IMR-90 (cell line): ENCODE results near the gene BBS1. TPM values are rescaled to one million over a fixed set of nuclear protein-coding genes. Genes with fewer than 3 reads are reported as not detected.

Experiments
- ATAC-seq: fragments of 200-7000 bp; cut with Tn5 transposase; 2 replicates; pipeline ENCODE4 v1.9.1; 2020; ENCODE audit warnings: low read depth, mild to moderate bottlenecking, moderate library complexity
- BruUV-seq: library from RNA; stranded (reverse); fragments of 400-500 nt; replicated peaks from 2 replicates; lab custom pipeline; 2021; lab: Mats Ljungman, UMichigan
- CTCF ChIA-PET: fragments of 300-600 bp; formaldehyde crosslinking; extraction: SDS; loops from one replicate; lab custom pipeline; 2021; ENCODE audit warnings: antibody characterized with exemption; lab: Yijun Ruan, JAX
- POLR2A ChIA-PET: fragments of 300-600 bp; sonication (Branson Sonifier 250); formaldehyde crosslinking; loops from one replicate; lab custom pipeline; 2022; ENCODE audit warnings: antibody characterized with exemption; ENCODE audit not compliant: unreplicated experiment; lab: Charles Lee
- DNase-seq: peaks from one replicate; pipeline ENCODE4 v3.0.0; 2013
- H2AFZ ChIP-seq: replicated peaks from 2 replicates; pipeline ENCODE3; 2013; ENCODE audit warnings: low read length, mild to moderate bottlenecking; ENCODE audit not compliant: poor library complexity
- H2AK5ac ChIP-seq: 2 replicates; pipeline ENCODE4 v1.6.1; 2013; ENCODE audit warnings: low read depth, low read length, inconsistent platforms
- H2AK9ac ChIP-seq: replicated peaks from 2 replicates; pipeline ENCODE3; 2013; ENCODE audit warnings: mild to moderate bottlenecking, low read depth, low read length, moderate library complexity; ENCODE audit not compliant: poor library complexity
- H2BK120ac ChIP-seq: 2 replicates; pipeline ENCODE4 v1.6.1; 2013; ENCODE audit warnings: low read depth, low read length, inconsistent platforms
- H2BK15ac ChIP-seq: 3 replicates; pipeline ENCODE4 v1.6.1; 2013; ENCODE audit warnings: low read depth, low read length, inconsistent platforms
- H2BK20ac ChIP-seq: 2 replicates; pipeline ENCODE4 v1.6.1; 2013; ENCODE audit warnings: low read depth, mild to moderate bottlenecking, inconsistent platforms, low read length, moderate library complexity
- H2BK5ac ChIP-seq: 2 replicates; pipeline ENCODE4 v1.6.1; 2013; ENCODE audit warnings: mild to moderate bottlenecking, low read depth, low read length, inconsistent platforms; ENCODE audit not compliant: poor library complexity, severe bottlenecking
- H3K14ac ChIP-seq: replicated peaks from 2 replicates; pipeline ENCODE4 v1.6.1; 2013; ENCODE audit warnings: low read depth, low read length, inconsistent platforms
- H3K18ac ChIP-seq: 2 replicates; pipeline ENCODE4 v1.6.1; 2013; ENCODE audit warnings: low read depth, low read length, control low read depth
- H3K23ac ChIP-seq: 2 replicates; pipeline ENCODE4 v1.6.1; 2013; ENCODE audit warnings: low read depth, low read length, inconsistent platforms
- H3K27ac ChIP-seq: 2 replicates; pipeline ENCODE4 v1.5.1; 2013; ENCODE audit warnings: mild to moderate bottlenecking, control low read depth, low read length; ENCODE audit not compliant: insufficient read depth
- H3K27me3 ChIP-seq: 2 replicates; pipeline ENCODE4 v1.6.1; 2013; ENCODE audit warnings: low read length; ENCODE audit not compliant: control insufficient read depth, insufficient read depth
- H3K36me3 ChIP-seq: 2 replicates; pipeline ENCODE4 v1.6.1; 2013; ENCODE audit warnings: low read length, mixed read lengths; ENCODE audit not compliant: control insufficient read depth, insufficient read depth
- H3K4ac ChIP-seq: 2 replicates; pipeline ENCODE4 v1.6.1; 2013; ENCODE audit warnings: low read depth, low read length, inconsistent platforms
- H3K4me1 ChIP-seq: 2 replicates; pipeline ENCODE4 v1.6.1; 2013; ENCODE audit warnings: low read length, mixed read lengths; ENCODE audit not compliant: control insufficient read depth, insufficient read depth
- H3K4me2 ChIP-seq: 2 replicates; pipeline ENCODE4 v1.6.1; 2013; ENCODE audit warnings: low read depth, mild to moderate bottlenecking, control low read depth, low read length, moderate library complexity
- H3K4me3 ChIP-seq: 2 replicates; pipeline ENCODE4 v1.5.1; 2013; ENCODE audit warnings: low read depth, mild to moderate bottlenecking, control low read depth, low read length, moderate library complexity; ENCODE audit not compliant: insufficient read depth
- H3K56ac ChIP-seq: 2 replicates; pipeline ENCODE4 v1.6.1; 2013; ENCODE audit warnings: low read length, inconsistent platforms; ENCODE audit not compliant: insufficient read depth; ENCODE audit errors: extremely low read depth
- H3K79me1 ChIP-seq, 2 experiments: 2 replicates each; pipeline ENCODE4 v1.6.1; 2013; ENCODE audit warnings: low read length in 2 of 2, inconsistent platforms in 1 of 2, low read depth in 1 of 2
- H3K9ac ChIP-seq: 2 replicates; pipeline ENCODE4 v1.6.1; 2013; ENCODE audit warnings: low read depth, low read length, control low read depth
- H3K9me1 ChIP-seq: 2 replicates; pipeline ENCODE4 v1.6.1; 2013; ENCODE audit warnings: low read length, inconsistent platforms; ENCODE audit not compliant: insufficient read depth
- H3K9me3 ChIP-seq: 2 replicates; pipeline ENCODE4 v1.6.1; 2013; ENCODE audit warnings: low read length; ENCODE audit not compliant: control insufficient read depth, insufficient read depth
- H4K20me1 ChIP-seq: 2 replicates; pipeline ENCODE4 v1.6.1; 2013; ENCODE audit warnings: low read length, inconsistent platforms; ENCODE audit not compliant: insufficient read depth
- H4K5ac ChIP-seq: 2 replicates; pipeline ENCODE4 v1.6.1; 2013; ENCODE audit warnings: mild to moderate bottlenecking, low read depth, low read length, control low read depth
- H4K8ac ChIP-seq, 2 experiments: 2 replicates each; pipeline ENCODE4 v1.6.1; 2013; ENCODE audit warnings: low read depth in 2 of 2, low read length in 2 of 2, control low read depth in 1 of 2, inconsistent platforms in 1 of 2
- H4K91ac ChIP-seq: 2 replicates; pipeline ENCODE4 v1.6.1; 2013; ENCODE audit warnings: low read depth, low read length, inconsistent platforms; ENCODE audit not compliant: insufficient read depth
- BHLHE40 ChIP-seq: fragments of 150-350 bp; IDR thresholded peaks from 2 replicates; pipeline ENCODE4 v1.6.1; 2016; ENCODE audit warnings: mild to moderate bottlenecking, low read depth, low read length
- CEBPB ChIP-seq: IDR thresholded peaks from 2 replicates; pipeline ENCODE4 v1.6.1; 2012; ENCODE audit warnings: low read depth, low read length, improper control_type of control experiment
- CHD1 ChIP-seq: IDR thresholded peaks from 2 replicates; pipeline ENCODE4 v1.6.1; 2012; ENCODE audit warnings: low read depth, low read length, improper control_type of control experiment
- CTCF ChIP-seq: conservative IDR thresholded peaks from 2 replicates; pipeline ENCODE4 v1.5.1; 2012; ENCODE audit warnings: mild to moderate bottlenecking, low read depth, low read length, improper control_type of control experiment
- FOS ChIP-seq: fragments of 150-350 bp; IDR thresholded peaks from 2 replicates; pipeline ENCODE4 v1.6.1; 2016; ENCODE audit warnings: low read depth, low read length
- MAFK ChIP-seq: IDR thresholded peaks from 2 replicates; pipeline ENCODE4 v1.6.1; 2012; ENCODE audit warnings: low read depth, low read length, improper control_type of control experiment
- MAZ ChIP-seq: IDR thresholded peaks from 2 replicates; pipeline ENCODE4 v1.6.1; 2012; ENCODE audit warnings: low read depth, mild to moderate bottlenecking, low read length, improper control_type of control experiment, moderate library complexity, borderline replicate concordance
- MXI1 ChIP-seq: IDR thresholded peaks from 2 replicates; pipeline ENCODE4 v1.6.1; 2012; ENCODE audit warnings: low read depth, mild to moderate bottlenecking, low read length, moderate library complexity, borderline replicate concordance
- NFE2L2 ChIP-seq: fragments of 150-350 bp; IDR thresholded peaks from 2 replicates; pipeline ENCODE4 v1.6.1; 2016; ENCODE audit warnings: low read depth, mild to moderate bottlenecking, low read length
- RAD21 ChIP-seq: IDR thresholded peaks from 2 replicates; pipeline ENCODE4 v1.6.1; 2012; ENCODE audit warnings: low read length, improper control_type of control experiment
- RCOR1 ChIP-seq: IDR thresholded peaks from 2 replicates; pipeline ENCODE4 v1.6.1; 2012; ENCODE audit warnings: mild to moderate bottlenecking, low read length, improper control_type of control experiment; ENCODE audit not compliant: insufficient replicate concordance
- RFX5 ChIP-seq: IDR thresholded peaks from 2 replicates; pipeline ENCODE4 v1.8.0; 2012; ENCODE audit warnings: low read depth, mild to moderate bottlenecking, low read length, moderate library complexity
- SMC3 ChIP-seq: fragments of 150-350 bp; IDR thresholded peaks from 2 replicates; pipeline ENCODE4 v1.6.1; 2016; ENCODE audit warnings: low read depth, mild to moderate bottlenecking, antibody characterized with exemption, low read length, moderate library complexity
- USF2 ChIP-seq: fragments of 150-350 bp; IDR thresholded peaks from 2 replicates; pipeline ENCODE4 v1.6.1; 2017; ENCODE audit warnings: mild to moderate bottlenecking, antibody characterized with exemption, low read length, low read depth
- whole genome bisulfite sequencing, 2 experiments: methylation state at CpG; one replicate each; pipeline versions ENCODE4 v1.1.5 to v1.1.7; 2013; ENCODE audit warnings: missing lambda C conversion rate in 2 of 2; ENCODE audit not compliant: insufficient read length in 1 of 2; ENCODE audit errors: extremely low coverage in 2 of 2; 5-methylcytosine and 5-hydroxymethylcytosine counted together
- dilution Hi-C: fragments of 300-500 bp; cut with HindIII; formaldehyde crosslinking; loops from one replicate; pipeline ENCODE4 v1.14.3; 2018; ENCODE audit warnings: low sequenced_read_pairs; ENCODE audit not compliant: unreplicated experiment
- in situ Hi-C: fragments of 300-500 bp; cut with MboI; formaldehyde crosslinking; loops from 3 replicates; pipeline ENCODE4 v1.14.3; 2019; ENCODE audit warnings: low sequenced_read_pairs, inconsistent platforms, mixed read lengths
- intact Hi-C: fragments of 100-400 bp; cut with micrococcal nuclease; formaldehyde crosslinking; loops from 2 replicates; pipeline ENCODE4 v1.10.0; 2022
- polyA plus RNA-seq, 3 experiments: library from polyadenylated mRNA; depleted of rRNA; stranded (reverse); fragments of >200 nt; gene quantifications; 2 replicates each; pipeline ENCODE4 v1.2.3, GENCODE V29; 2012; ENCODE audit warnings: low replicate concordance in 1 of 3
- total RNA-seq: library from RNA; depleted of rRNA; stranded (reverse); fragments of >200 nt; gene quantifications from 2 replicates; pipeline ENCODE4 v1.2.3, GENCODE V29; 2012
- TF ChIP-seq, protein P1 (sequence below): fragments of 150-350 bp; IDR thresholded peaks from 2 replicates; pipeline ENCODE4 v1.6.1; 2016; ENCODE audit warnings: low read depth, mild to moderate bottlenecking, low read length, moderate library complexity, borderline replicate concordance

Gene BBS1
- total and polyA plus RNA-seq, 2 of the 4 experiments (the other 2 are of a cell fraction), result 16.5 to 20.6 TPM

GRCh38 chr11:66495401-66495854, 15.0 kb upstream of the BBS1 start:
- POLR2A ChIA-PET, result no interaction called here
- H3K4me2 ChIP-seq, result no peak overlapping the region
- ATAC-seq, result no peak
- H4K20me1 ChIP-seq, result no peaks in the 10 kb centered on the region
- no peak for DNase-seq
- H3K27ac ChIP-seq, result no peak overlapping the region
- in situ Hi-C loops, result no loop called here
- no peak overlapping the region for H3K14ac ChIP-seq
- no peak overlapping the region for H2AFZ ChIP-seq
- no peak overlapping the region for H3K9ac ChIP-seq
- no peak overlapping the region for H2AK9ac ChIP-seq
- no peak overlapping the region for H4K91ac ChIP-seq
- H2BK15ac ChIP-seq, result no peak overlapping the region
- no peak overlapping the region for H3K23ac ChIP-seq
- H2BK5ac ChIP-seq, result no peak overlapping the region
- H4K5ac ChIP-seq, result no peak overlapping the region
- TF ChIP-seq SMC3 (no peak), CHD1 (no peak), RCOR1 (no peak), CEBPB (no peak), CTCF (no peak), MAZ (no peak), MAFK (no peak), BHLHE40 (no peak), NFE2L2 (no peak), FOS (no peak), MXI1 (no peak), USF2 (no peak), RAD21 (no peak), RFX5 (no peak)
- TF ChIP-seq, protein P1, sequence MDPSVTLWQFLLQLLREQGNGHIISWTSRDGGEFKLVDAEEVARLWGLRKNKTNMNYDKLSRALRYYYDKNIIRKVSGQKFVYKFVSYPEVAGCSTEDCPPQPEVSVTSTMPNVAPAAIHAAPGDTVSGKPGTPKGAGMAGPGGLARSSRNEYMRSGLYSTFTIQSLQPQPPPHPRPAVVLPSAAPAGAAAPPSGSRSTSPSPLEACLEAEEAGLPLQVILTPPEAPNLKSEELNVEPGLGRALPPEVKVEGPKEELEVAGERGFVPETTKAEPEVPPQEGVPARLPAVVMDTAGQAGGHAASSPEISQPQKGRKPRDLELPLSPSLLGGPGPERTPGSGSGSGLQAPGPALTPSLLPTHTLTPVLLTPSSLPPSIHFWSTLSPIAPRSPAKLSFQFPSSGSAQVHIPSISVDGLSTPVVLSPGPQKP, result no peak
- no peak overlapping the region for H2AK5ac ChIP-seq
- CTCF ChIA-PET, result no interaction called here
- 86% methylated on average over 5 of the region's 17 CpGs; no CpG with 5 or more reads in 1 of the 2 experiments for WGBS, 2 experiments
- no peak overlapping the region for H3K18ac ChIP-seq
- no peak overlapping the region for H3K4me3 ChIP-seq
- peaks cover 39% of the 10 kb centered on the region for H3K36me3 ChIP-seq
- no peak overlapping the region for H2BK20ac ChIP-seq
- intact Hi-C loops, result no loop called here
- H3K4ac ChIP-seq, result no peak overlapping the region
- no peak overlapping the region for H4K8ac ChIP-seq
- no peaks in the 10 kb centered on the region for H3K9me3 ChIP-seq
- no peaks in the 10 kb centered on the region for H3K9me1 ChIP-seq
- dilution Hi-C loops, result no loop called here
- H3K56ac ChIP-seq, result no peak overlapping the region
- peaks cover 2% of the 10 kb centered on the region; the same call in 1 of the 2 replicates for H3K4me1 ChIP-seq
- H2BK120ac ChIP-seq, result no peak overlapping the region
- no peaks in the 10 kb centered on the region for H3K27me3 ChIP-seq
- no peaks in the 10 kb centered on the region for H3K79me1 ChIP-seq
- BruUV-seq, result no TSS peak
